ENCODE results near the gene PTCD2.
A peak's percentile ranks its signal among the peaks of the same experiment; 100 is the strongest.

Gene PTCD2

GRCh38 chr5:72273547-72273946 lies 46.6 kb upstream of the PTCD2 start:
- H3K9me2 ChIP-seq (ENCODE audit: low read depth, low read length): no peaks in the 10 kb centered on the region
- TF ChIP-seq CTCF (IDR thresholded peaks at IDR 0.05; ENCODE audit: low read length) (no peak), EZH2 (IDR thresholded peaks at IDR 0.05; ENCODE audit: borderline replicate concordance, low read length) (no peak)
- H3K27ac ChIP-seq (ENCODE audit: low read depth, low read length, poor library complexity, severe bottlenecking): no peak overlapping the region
- peaks cover 19% of the 10 kb centered on the region; the same call in 1 of the 2 replicates for H3K79me2 ChIP-seq (ENCODE audit: insufficient read depth, low read length)
- no peak overlapping the region for H3K4me2 ChIP-seq (ENCODE audit: low read length)
- H3K4me3 ChIP-seq (ENCODE audit: low read depth, low read length, poor library complexity, severe bottlenecking): no peak overlapping the region
- peaks cover 47% of the 10 kb centered on the region for H3K36me3 ChIP-seq (ENCODE audit: insufficient read depth, low read length)
- no peak overlapping the region for H3K9ac ChIP-seq (ENCODE audit: low read length)
- no peaks in the 10 kb centered on the region for H3K27me3 ChIP-seq (ENCODE audit: insufficient read depth, low read length)
- H3K4me1 ChIP-seq (ENCODE audit: insufficient read depth, low read length, severe bottlenecking): no peaks in the 10 kb centered on the region
- no peaks in the 10 kb centered on the region for H3K9me3 ChIP-seq (ENCODE audit: low read length)
- H3F3A ChIP-seq (ENCODE audit: insufficient read depth, low read length): no peaks in the 10 kb centered on the region
- H4K20me1 ChIP-seq (ENCODE audit: insufficient read depth, low read length): no peaks in the 10 kb centered on the region
- no peak overlapping the region for H2AFZ ChIP-seq (ENCODE audit: low read length)

- TF ChIP-seq EZH2 (IDR thresholded peaks at IDR 0.05; ENCODE audit: borderline replicate concordance, low read length) (no peak), CTCF (IDR thresholded peaks at IDR 0.05; ENCODE audit: low read length) (no peak)
- Histone ChIP-seq H2AFZ (ENCODE audit: low read length) (no peak overlapping the region), H3K9me2 (ENCODE audit: low read depth, low read length) (no peaks in the 10 kb centered on the region), H4K20me1 (ENCODE audit: insufficient read depth, low read length) (no peaks in the 10 kb centered on the region), H3K4me2 (ENCODE audit: low read length) (no peak overlapping the region), H3K4me1 (ENCODE audit: insufficient read depth, low read length, severe bottlenecking) (peaks cover 9% of the 10 kb centered on the region), H3K9me3 (ENCODE audit: low read length) (no peaks in the 10 kb centered on the region), H3K27ac (ENCODE audit: low read depth, low read length, poor library complexity, severe bottlenecking) (no peak overlapping the region), H3K4me3 (ENCODE audit: low read depth, low read length, poor library complexity, severe bottlenecking) (no peak overlapping the region), H3K36me3 (ENCODE audit: insufficient read depth, low read length) (peaks cover 60% of the 10 kb centered on the region), H3K9ac (ENCODE audit: low read length) (no peak overlapping the region), H3F3A (ENCODE audit: insufficient read depth, low read length) (no peaks in the 10 kb centered on the region), H3K27me3 (ENCODE audit: insufficient read depth, low read length) (no peaks in the 10 kb centered on the region), H3K79me2 (ENCODE audit: insufficient read depth, low read length) (peaks cover 18% of the 10 kb centered on the region; the same call in 1 of the 2 replicates)
Measured at GRCh38 chr5:72276219-72276752, 43.9 kb upstream of the PTCD2 start.

- Histone ChIP-seq H4K20me1 (ENCODE audit: insufficient read depth, low read length) (no peaks in the 10 kb centered on the region), H3K4me2 (ENCODE audit: low read length) (no peak overlapping the region)
Measured at GRCh38 chr5:72280581-72281069, 39.5 kb upstream of the PTCD2 start.

More at GRCh38 chr5:72280581-72281069, 39.5 kb upstream of the PTCD2 start:
- no peaks in the 10 kb centered on the region for H3K27me3 ChIP-seq (ENCODE audit: insufficient read depth, low read length)
- H3K4me3 ChIP-seq (ENCODE audit: low read depth, low read length, poor library complexity, severe bottlenecking): no peak overlapping the region
- peaks cover 10% of the 10 kb centered on the region; the same call in 1 of the 2 replicates for H3K79me2 ChIP-seq (ENCODE audit: insufficient read depth, low read length)
- no peaks in the 10 kb centered on the region for H3F3A ChIP-seq (ENCODE audit: insufficient read depth, low read length)
- peak; percentile 64 for TF ChIP-seq CTCF (IDR thresholded peaks at IDR 0.05; ENCODE audit: low read length)
- no peak for TF ChIP-seq EZH2 (IDR thresholded peaks at IDR 0.05; ENCODE audit: borderline replicate concordance, low read length)
- H3K9me2 ChIP-seq (ENCODE audit: low read depth, low read length): no peaks in the 10 kb centered on the region
- H3K4me1 ChIP-seq (ENCODE audit: insufficient read depth, low read length, severe bottlenecking): peaks cover 48% of the 10 kb centered on the region
- H3K27ac ChIP-seq (ENCODE audit: low read depth, low read length, poor library complexity, severe bottlenecking): peak overlapping the region; percentile 30
- no peak overlapping the region for H2AFZ ChIP-seq (ENCODE audit: low read length)
- no peaks in the 10 kb centered on the region for H3K9me3 ChIP-seq (ENCODE audit: low read length)
- H3K36me3 ChIP-seq (ENCODE audit: insufficient read depth, low read length): peaks cover 65% of the 10 kb centered on the region
- no peak overlapping the region for H3K9ac ChIP-seq (ENCODE audit: low read length)

Measured in OCI-LY1 (cell line).